DOHH2 (cell line): ENCODE data around the gene FEV.
A peak's percentile ranks its signal among the peaks of the same experiment; 100 is the strongest.

ENCODE experiments used
- H3F3A ChIP-seq: fragments of 200-600 bp; sonication (generic), shearing (Covaris generic); 2 replicates; pipeline ENCODE4 v1.6.0; 2016; ENCODE audit warnings: antibody characterized with exemption, mild to moderate bottlenecking; ENCODE audit not compliant: control insufficient read depth, insufficient read depth
- H3K27ac ChIP-seq: fragments of 200-600 bp; sonication (generic); 2 replicates; pipeline ENCODE4 v1.5.1; 2014; ENCODE audit warnings: low read depth, mild to moderate bottlenecking, low read length, moderate library complexity
- H3K27me3 ChIP-seq: fragments of 200-600 bp; sonication (generic); 2 replicates; pipeline ENCODE4 v1.6.1; 2014; ENCODE audit warnings: mild to moderate bottlenecking, low read length, mixed read lengths; ENCODE audit not compliant: control insufficient read depth
- H3K36me3 ChIP-seq: fragments of 200-600 bp; sonication (generic); 2 replicates; pipeline ENCODE4 v1.6.1; 2014; ENCODE audit warnings: mild to moderate bottlenecking, low read length, moderate library complexity, mixed read lengths; ENCODE audit not compliant: control insufficient read depth
- H3K4me1 ChIP-seq: fragments of 200-600 bp; sonication (generic); 2 replicates; pipeline ENCODE4 v1.6.1; 2014; ENCODE audit warnings: mild to moderate bottlenecking, low read length, mixed read lengths; ENCODE audit not compliant: control insufficient read depth
- H3K4me2 ChIP-seq: fragments of 200-600 bp; sonication (generic); 2 replicates; pipeline ENCODE4 v1.6.0; 2014; ENCODE audit warnings: mild to moderate bottlenecking, low read length, moderate library complexity
- H3K4me3 ChIP-seq: fragments of 200-600 bp; sonication (generic); 2 replicates; pipeline ENCODE4 v1.5.1; 2014; ENCODE audit warnings: mild to moderate bottlenecking, low read length, mixed read lengths
- H3K79me2 ChIP-seq: fragments of 200-600 bp; sonication (generic); 2 replicates; pipeline ENCODE4 v1.6.1; 2014; ENCODE audit warnings: mild to moderate bottlenecking, low read length, mixed read lengths; ENCODE audit not compliant: control insufficient read depth
- H3K9me2 ChIP-seq: fragments of 200-600 bp; sonication (generic); replicated peaks from 2 replicates; pipeline ENCODE4 v1.6.1; 2014; ENCODE audit warnings: mild to moderate bottlenecking, low read length, mixed read lengths; ENCODE audit not compliant: control insufficient read depth
- H3K9me3 ChIP-seq: fragments of 200-600 bp; sonication (generic); 2 replicates; pipeline ENCODE4 v1.6.1; 2014; ENCODE audit warnings: antibody characterized with exemption, low read length, mixed read lengths; ENCODE audit not compliant: control insufficient read depth, insufficient read depth
- H4K20me1 ChIP-seq: fragments of 200-600 bp; sonication (generic); 2 replicates; pipeline ENCODE4 v1.6.0; 2014; ENCODE audit warnings: low read depth, mild to moderate bottlenecking, antibody characterized with exemption, low read length, moderate library complexity; ENCODE audit not compliant: control insufficient read depth, insufficient read depth
- CTCF ChIP-seq: fragments of 200-600 bp; sonication (generic); IDR thresholded peaks from one replicate; pipeline ENCODE4 v1.5.1; 2014; ENCODE audit warnings: antibody characterized with exemption, mild to moderate bottlenecking, low read depth, low read length; ENCODE audit not compliant: poor library complexity, severe bottlenecking
- EZH2phosphoT487 ChIP-seq: fragments of 200-600 bp; sonication (generic); IDR thresholded peaks from 2 replicates; pipeline ENCODE4 v1.6.1; 2017; ENCODE audit warnings: borderline replicate concordance, mild to moderate bottlenecking, antibody characterized with exemption, low read length, moderate library complexity, mixed read lengths

The FEV gene

DNA sequence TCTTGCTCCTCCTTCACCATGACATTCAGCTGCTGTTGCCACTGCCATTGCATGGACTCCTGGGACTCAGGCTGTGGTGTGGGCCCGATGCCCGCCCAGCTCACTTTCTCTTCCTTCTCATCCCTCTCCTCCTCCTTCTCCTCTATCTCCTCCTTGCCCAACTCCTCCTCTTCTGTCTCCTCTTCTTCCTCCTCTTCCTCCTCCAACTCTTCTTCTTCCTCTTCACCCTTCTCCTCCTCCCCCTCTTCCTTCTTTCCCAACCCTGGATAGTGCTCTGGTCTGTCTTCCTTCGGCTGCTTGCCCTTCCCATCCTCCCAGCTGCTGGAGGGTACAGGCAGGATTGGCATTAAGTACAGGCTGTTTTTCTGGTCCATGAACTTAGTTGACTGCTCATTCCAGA, 19.0 kb upstream of the FEV start:
- H3K4me3 ChIP-seq, result no peak overlapping the region
- H3K4me2 ChIP-seq, result no peak overlapping the region
- no peaks in the 10 kb centered on the region for H3K9me3 ChIP-seq
- no peaks in the 10 kb centered on the region for H3K79me2 ChIP-seq
- H3K36me3 ChIP-seq, result no peaks in the 10 kb centered on the region
- peaks cover 42% of the 10 kb centered on the region for H3K27me3 ChIP-seq
- 0 out of 2 replicates have a peak, but pooled peaks cover 3% of the 10 kb centered on the region for H3K4me1 ChIP-seq
- H3K27ac ChIP-seq, result no peak overlapping the region
- H3K9me2 ChIP-seq, result no peaks in the 10 kb centered on the region
- H3F3A ChIP-seq, result no peaks in the 10 kb centered on the region
- no peaks in the 10 kb centered on the region for H4K20me1 ChIP-seq
- TF ChIP-seq CTCF, result no peak
- no peak for TF ChIP-seq EZH2phosphoT487

DNA sequence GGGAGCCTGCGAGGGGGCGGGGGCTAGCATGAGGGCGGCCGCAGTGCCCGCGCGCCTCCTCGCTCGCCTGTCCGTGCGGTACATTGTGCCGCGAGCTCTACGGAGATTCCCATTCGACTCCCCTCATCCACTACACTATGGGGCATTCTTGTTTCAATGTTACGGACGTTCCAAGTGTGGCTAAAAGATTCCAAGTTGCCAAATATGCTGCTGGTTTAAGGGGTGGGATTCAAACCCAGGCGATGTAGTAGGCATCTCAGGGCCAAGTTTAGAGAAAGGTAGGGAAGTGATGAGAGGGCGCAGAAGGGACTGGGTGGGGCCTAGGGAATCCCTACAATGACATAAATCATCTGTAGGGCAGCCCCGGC, 18.3 kb upstream of the FEV start:
- Histone ChIP-seq H3K4me1 (0 out of 2 replicates have a peak, but pooled peaks cover 3% of the 10 kb centered on the region), H3F3A (no peaks in the 10 kb centered on the region), H3K27ac (no peak overlapping the region), H3K4me2 (no peak overlapping the region), H3K27me3 (peaks cover 44% of the 10 kb centered on the region), H4K20me1 (no peaks in the 10 kb centered on the region), H3K79me2 (no peaks in the 10 kb centered on the region), H3K9me3 (no peaks in the 10 kb centered on the region), H3K36me3 (no peaks in the 10 kb centered on the region), H3K4me3 (no peak overlapping the region), H3K9me2 (no peaks in the 10 kb centered on the region)
- TF ChIP-seq CTCF, result peak; percentile 36
- TF ChIP-seq EZH2phosphoT487, result no peak

DNA sequence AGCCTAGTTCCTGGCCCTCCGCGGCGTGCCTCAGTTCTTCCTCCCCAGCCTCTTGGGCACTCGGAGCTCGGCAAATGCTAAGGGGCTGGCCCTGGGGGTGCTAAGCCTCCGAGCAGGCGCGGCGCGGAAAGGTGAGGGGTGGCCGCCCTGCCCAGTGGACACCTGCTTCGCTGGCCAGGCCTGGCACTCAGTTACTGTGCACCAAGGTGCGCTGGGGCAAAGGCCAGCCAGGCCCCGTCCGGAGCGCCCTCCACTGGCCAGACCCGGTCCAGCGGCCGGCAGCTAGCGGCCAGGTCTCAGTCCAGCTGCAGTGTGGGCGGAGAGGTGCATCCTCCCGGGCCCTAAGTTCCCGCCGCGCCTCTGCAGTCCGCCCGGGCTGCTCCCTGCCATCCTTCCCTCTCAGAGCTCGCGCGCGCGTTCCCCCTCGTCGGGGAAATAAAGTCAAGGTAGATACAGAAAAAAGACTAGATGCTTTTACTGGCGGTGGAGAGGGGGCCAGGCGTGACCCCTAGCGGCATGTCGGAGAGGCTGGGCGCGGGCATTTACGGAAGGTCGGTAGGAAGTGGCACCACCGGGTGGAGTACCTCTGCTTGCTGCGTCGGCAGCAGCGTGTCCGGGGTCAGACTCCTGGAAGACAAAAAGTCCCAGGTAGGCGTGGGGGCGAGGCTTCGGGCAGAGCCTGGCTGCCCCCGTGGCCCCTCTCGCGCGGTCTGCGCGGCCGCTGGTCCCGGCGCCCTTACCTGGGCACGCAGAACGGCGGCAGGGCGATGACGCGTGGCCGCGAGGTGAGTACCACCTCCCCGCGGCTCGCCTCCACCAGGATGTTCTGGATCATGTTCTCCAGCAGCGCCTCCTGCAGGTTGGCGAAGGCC, 17.6 kb upstream of the FEV start:
- H3K4me1 ChIP-seq, result 0 out of 2 replicates have a peak, but pooled peaks cover 3% of the 10 kb centered on the region
- H3K27ac ChIP-seq, result no peak overlapping the region
- no peaks in the 10 kb centered on the region for H3K36me3 ChIP-seq
- peaks cover 50% of the 10 kb centered on the region for H3K27me3 ChIP-seq
- no peaks in the 10 kb centered on the region for H3K79me2 ChIP-seq
- H3K9me2 ChIP-seq, result no peaks in the 10 kb centered on the region
- H4K20me1 ChIP-seq, result no peaks in the 10 kb centered on the region
- H3K4me2 ChIP-seq, result no peak overlapping the region
- H3F3A ChIP-seq, result no peaks in the 10 kb centered on the region
- no peaks in the 10 kb centered on the region for H3K9me3 ChIP-seq
- TF ChIP-seq EZH2phosphoT487, result no peak
- peak; percentile 37 for TF ChIP-seq CTCF
- no peak overlapping the region for H3K4me3 ChIP-seq
